Renal cortical epithelial cell (primary cell): ENCODE measurements around the gene SYNCRIP. TPM values are rescaled to one million over a fixed set of nuclear protein-coding genes. Genes with fewer than 3 reads are reported as not detected.
"Not testable (repeated sequence)": the region's sequence is repeated elsewhere in the genome, so short reads cannot be mapped to it uniquely, and the experiment has no call there.

ENCODE experiments used
- DNase-seq: peaks from one replicate; pipeline ENCODE4 v3.0.0-alpha.2; 2011; ENCODE audit warnings: low read depth
- total RNA-seq: library from RNA; depleted of rRNA; stranded (reverse); fragments of >200 nt; gene quantifications from 2 replicates; pipeline ENCODE4 v1.2.3, GENCODE V29; 2014

Gene SYNCRIP
- total RNA-seq, 1 donor from 2014 or later = 138 TPM

DNA sequence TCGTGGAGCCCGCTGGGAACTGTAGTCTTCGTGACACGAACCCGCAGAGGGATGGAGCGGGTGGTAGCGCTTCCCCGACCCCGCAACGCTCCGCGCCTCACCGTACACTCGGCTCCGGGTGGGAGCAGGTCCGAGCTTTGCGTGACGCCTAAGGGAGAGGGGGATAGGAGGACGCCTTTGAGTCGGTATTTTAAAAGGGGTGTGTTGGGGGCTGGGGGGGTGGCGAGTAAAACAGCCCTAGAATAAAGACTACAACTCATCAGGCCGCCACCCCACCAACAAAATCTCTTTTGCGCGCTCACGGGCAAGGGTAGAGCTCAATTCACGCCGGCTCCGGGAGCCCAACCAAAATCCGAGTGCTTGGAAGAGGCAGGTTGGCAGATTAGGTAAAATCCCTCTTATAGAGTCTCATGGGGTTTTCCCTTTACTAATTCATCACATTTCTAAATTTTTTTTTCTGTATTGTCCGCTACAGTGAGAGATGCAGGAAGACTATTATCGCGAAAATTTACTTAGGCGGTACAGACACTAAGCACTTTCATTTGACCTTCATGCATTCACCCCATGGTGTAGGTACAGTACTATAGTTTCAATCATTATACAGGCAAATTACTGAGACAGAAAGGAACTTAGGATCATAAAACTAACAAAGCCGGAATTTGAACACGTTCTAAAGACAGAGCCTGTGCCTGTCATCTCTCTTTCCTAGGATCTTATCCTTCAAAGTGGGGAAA is 48.3 kb downstream of the SYNCRIP start:
- peak; percentile 19 for DNase-seq

DNA sequence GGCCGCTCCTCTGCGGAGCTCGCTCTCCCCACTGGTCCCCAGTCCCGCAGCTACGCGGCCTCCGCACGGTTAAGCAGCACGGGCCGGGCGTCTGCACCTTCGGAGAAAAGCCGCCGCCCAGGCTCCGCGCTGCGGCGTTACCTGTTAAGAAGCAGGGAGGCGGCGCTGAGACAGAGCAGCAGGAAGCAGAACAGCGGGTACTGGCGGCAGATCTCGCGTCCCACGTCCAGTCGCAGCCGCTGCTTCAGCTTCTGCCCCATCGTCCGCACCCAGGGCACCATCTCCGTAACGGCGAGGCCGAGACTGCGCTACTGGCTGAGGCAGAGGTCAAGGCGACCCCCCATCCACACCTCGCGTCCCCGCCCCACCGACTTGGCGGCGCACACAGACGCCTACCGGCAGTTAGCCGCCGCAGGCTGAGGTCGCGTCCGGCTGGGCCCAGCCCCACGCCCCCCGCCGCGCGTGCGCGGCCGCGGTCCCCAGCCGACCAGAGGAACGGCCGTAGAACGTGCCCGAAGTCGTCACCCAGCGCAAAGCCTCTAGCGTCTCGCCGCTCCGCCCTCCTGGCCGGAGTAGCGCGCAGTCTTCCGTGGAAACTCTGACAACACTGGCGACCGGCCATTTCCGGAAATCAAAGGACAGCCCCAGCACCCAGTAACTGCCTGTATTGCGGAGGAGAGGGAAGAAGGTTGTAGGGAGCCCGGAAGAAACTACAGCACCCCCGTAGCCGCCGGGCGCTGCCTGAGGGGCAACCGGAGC is 49.1 kb downstream of the SYNCRIP start, which contains the start of gene SNX14:
SNX14 (minus strand) TSS at position 421 of the 759 bp plus-strand sequence; CDS start at position 281, 140 bp downstream.
- DNase-seq = peak; percentile 86

- DNase-seq = no peak
Observed at GRCh38 chr6:85592033-85592432, 50.7 kb downstream of the SYNCRIP start.

- DNase-seq = no peak
Observed at GRCh38 chr6:85591207-85591606, 51.5 kb downstream of the SYNCRIP start.

GRCh38 chr6:85585741-85586140 is 56.9 kb downstream of the SYNCRIP start:
- no peak for DNase-seq

GRCh38 chr6:85582832-85583231 is 59.9 kb downstream of the SYNCRIP start:
- not testable (repeated sequence) for DNase-seq

- DNase-seq = no peak
Observed at GRCh38 chr6:85581572-85581971, 61.1 kb downstream of the SYNCRIP start.

- peak; percentile 67 for DNase-seq
Observed at GRCh38 chr6:85580878-85581267, 61.8 kb downstream of the SYNCRIP start.

DNA sequence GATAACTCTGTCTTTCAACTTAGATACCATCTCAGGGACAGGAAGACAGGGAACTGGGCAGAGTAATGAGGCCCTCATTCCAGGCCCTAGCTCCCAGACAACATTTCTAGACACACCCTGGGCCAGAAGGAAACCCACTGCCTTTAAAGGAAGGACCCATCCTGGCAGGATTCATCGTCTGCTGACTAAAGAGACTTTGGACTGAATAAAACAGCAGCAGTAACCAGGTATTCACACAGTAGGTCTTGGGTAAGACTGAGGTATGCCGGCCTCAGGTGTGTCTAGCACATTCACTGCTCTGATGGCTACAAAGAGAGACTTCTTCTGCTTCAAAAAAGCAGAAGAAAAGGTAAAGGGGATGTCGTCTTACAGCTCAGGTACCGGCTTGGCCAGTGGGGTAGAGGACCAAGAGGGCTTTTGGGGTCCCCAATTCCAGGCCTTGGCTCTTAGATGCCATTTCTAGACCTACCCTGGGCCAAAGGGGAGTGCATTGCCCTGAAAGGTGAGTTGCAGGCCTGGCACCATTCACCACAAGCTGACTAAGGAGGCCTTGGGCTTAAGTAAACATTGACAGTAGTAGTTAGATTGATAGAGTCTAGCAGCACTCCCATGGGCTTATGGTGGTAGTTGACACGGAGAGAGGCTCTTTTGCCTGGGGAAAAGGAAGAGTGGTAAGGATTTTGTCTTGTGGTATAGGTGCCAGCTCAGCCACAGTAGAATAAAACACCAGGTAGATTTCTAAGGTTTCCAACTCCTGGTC is 62.4 kb downstream of the SYNCRIP start:
- DNase-seq = peak; percentile 59

- DNase-seq = no peak
Observed at GRCh38 chr6:85579581-85579980, 63.1 kb downstream of the SYNCRIP start.

DNA sequence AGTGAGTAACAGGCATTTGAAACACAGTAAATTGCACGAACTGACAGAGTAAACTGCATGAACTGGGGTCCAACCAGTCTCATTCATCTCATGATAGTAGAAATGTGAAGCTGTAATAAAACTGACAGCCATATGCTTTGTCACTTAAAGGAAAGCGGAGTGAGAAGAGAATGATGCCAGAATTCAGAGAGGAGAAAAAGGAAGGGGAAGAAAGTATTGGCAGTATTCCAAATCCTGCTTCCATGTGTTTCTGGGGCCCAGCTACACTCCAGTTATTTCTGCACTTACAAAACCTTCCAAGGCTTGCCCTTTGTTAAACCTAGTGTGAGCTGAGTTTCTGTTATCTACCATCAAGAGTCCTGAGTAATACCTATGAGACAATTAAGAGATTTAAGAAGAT is 66.2 kb downstream of the SYNCRIP start:
- no peak for DNase-seq

DNA sequence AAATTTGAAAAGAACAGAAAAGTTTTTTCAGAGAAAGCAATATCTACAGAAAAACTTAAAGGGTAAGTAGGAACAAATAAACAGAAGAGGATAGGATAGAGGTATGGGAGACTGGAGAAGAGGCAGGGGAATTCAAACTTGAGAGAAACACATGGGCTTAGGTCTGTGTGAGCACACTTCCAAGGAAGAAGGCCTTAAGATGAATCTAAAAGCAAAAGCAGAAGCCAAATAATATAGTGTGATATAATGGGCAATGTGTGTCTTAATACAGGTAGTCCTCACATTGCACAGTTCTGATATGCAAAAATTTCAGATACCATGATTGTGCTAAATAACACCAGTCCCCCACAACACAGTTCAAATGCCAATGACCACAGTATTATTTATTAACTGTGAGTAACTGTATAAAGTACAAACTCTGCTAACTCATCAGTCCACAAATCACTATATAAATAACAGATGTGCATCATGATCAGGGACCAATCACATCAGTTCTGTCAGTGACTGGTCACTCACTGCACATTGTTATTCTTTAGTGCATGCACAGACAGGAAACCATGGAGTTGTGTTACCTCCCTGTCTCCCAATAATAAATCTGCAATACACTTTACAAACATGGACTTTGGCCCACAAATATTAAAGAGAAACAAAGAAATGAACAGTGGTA is 67.6 kb downstream of the SYNCRIP start:
- DNase-seq = peak; percentile 84

DNA sequence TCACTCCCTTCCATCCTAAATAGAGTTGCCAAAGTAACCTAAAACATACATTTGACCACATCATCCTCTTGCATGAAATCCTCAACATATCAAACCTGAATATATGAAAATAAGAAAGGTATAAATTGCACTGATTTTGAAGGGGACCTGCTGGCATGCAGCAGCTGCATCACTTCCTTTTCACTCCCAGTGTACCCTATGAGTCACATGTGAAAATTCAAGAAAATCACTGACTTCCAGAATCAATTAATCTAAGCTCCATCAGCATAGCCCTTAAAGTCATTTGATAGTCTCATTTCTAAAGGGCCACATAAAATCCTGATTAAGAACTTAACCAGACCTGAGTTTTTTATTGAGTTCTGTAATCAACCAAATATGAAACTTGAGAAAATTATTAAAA is 73.4 kb downstream of the SYNCRIP start:
- peak; percentile 52 for DNase-seq

- no peak for DNase-seq
Observed at GRCh38 chr6:85568411-85568810, 74.3 kb downstream of the SYNCRIP start.

DNA sequence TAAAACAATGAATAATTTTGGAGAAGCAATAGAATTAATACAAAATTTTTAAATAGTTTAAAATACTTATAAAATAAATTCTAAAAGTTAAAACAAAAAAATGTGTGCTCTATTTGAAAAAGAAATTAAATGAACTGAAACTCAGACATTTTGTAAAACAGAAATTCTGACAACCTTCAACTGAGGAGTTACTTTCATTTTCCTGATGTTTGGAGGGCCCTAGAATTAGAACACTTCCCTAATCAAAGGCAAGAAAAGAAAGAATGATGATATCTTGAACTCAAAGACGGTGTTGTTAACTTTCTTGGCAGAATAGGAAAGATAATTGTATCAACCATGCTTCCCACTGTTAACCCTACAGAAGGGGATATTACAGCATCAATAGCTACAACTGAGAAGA is 77.0 kb downstream of the SYNCRIP start:
- DNase-seq = no peak

DNA sequence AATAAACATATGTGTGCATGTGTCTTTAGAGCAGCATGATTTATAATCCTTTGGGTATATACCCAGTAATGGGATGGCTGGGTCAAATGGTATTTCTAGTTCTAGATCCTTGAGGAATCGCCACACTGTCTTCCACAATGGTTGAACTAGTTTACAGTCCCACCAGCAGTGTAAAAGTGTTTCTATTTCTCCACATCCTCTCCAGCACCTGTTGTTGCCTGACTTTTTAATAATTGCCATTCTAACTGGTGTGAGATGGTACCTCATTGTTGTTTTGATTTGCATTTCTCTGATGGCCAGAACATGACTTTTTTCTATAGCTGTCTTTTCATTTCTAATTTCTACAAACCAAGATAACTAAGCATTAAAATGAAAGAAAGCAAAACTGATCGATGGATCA is 78.5 kb downstream of the SYNCRIP start:
- not testable (repeated sequence) for DNase-seq

Other genes with a start within 250 kb of the SYNCRIP start
- gene NT5E, start 192.8 kb downstream of the SYNCRIP start, total RNA-seq = 39.3 and 164 TPM in 2 replicates
- gene SNX14, start 49.0 kb downstream of the SYNCRIP start, total RNA-seq = 179 and 213 TPM in 2 replicates